GM19193 (cell line): ENCODE data around the gene ARID5A.
A peak's percentile ranks its signal among the peaks of the same experiment; 100 is the strongest.

ENCODE experiments used
- POLR2A ChIP-seq: IDR thresholded peaks from 4 replicates; pipeline ENCODE4 v1.6.1; 2011; ENCODE audit not compliant: insufficient read depth, insufficient read length; ENCODE audit errors: extremely low read depth

The ARID5A gene

DNA sequence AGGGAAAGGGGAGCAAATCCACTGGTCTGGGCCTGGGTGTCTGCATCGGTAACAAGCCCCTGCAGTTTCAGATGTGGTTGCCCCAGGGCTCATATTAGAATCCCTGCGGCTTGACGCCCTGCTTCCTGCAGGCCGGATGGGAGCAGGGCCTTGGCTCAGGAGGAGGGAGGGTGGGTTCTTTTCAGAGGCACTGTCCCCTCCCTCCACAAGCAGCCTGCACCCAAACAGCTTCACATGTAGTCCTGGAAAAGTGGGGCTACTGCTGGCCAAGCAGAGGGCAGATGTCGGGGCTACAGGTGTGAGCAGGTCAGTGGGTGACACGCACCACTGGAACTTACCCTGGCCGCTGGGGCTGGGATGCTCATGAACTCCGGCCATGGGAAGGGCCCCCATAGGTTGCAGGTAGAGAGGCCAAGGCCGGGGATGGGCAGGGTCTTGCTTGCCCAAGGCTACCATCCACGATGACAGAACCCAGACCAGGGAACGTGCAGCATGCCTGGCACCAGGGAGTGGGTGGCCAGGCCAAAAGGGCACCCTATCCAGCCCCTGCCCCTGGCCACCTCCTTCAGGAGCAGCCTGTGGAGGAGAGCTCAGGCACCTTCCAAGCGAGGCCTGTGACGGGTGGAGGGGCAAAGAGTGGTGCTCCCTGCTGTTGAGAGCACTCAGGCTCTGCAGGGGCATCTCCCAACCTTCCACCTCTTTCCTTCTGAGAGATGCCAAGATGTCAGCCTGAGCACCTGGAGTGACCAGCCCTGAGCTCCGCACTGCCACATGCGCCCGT, 16.8 kb downstream of the ARID5A start:
- no peak for TF ChIP-seq POLR2A

DNA sequence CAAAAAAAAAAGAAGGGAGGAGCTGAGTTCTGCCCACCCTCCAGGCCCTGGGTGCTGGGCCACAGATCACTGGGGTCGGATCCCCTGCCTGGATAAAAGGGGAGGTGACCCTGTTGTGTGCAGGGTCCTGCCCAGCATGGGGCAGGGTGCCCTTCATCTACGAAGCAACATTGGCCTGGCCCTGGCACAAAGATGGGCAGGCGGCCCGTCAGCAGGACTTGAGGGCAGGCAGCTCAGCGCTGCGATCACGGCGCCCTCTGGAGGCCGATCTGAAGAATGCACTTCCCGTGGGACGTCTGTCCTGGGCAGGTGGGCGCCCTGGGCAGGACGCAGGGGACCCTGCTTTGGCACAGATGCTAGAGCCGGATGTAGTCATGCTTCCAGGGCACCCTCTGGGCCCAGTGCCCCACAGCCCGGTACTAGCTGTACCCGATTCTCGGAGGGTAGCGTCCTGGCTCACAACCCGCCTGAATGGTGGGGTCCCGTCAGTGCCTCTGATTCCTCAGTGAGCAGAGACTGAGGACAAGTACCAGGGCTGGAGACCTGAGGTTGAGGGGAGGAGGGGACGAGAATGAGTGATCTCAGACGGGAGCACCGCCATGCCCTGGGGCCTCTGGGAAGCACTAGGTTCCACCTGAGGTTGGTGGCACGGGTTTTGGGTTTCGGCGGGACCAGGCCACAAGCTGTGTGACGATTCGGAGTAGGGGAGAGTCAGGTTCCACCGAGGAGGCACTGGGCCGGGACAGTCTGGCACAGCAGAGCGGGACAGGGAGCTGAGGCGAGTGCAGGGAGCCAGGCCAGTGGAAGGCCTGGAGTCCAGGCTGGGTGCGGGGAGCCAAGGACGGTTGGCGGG, 18.0 kb downstream of the ARID5A start:
- TF ChIP-seq POLR2A, result peak; percentile 46

GRCh38 chr2:96555146-96555610, 18.6 kb downstream of the ARID5A start:
- TF ChIP-seq POLR2A, result no peak

DNA sequence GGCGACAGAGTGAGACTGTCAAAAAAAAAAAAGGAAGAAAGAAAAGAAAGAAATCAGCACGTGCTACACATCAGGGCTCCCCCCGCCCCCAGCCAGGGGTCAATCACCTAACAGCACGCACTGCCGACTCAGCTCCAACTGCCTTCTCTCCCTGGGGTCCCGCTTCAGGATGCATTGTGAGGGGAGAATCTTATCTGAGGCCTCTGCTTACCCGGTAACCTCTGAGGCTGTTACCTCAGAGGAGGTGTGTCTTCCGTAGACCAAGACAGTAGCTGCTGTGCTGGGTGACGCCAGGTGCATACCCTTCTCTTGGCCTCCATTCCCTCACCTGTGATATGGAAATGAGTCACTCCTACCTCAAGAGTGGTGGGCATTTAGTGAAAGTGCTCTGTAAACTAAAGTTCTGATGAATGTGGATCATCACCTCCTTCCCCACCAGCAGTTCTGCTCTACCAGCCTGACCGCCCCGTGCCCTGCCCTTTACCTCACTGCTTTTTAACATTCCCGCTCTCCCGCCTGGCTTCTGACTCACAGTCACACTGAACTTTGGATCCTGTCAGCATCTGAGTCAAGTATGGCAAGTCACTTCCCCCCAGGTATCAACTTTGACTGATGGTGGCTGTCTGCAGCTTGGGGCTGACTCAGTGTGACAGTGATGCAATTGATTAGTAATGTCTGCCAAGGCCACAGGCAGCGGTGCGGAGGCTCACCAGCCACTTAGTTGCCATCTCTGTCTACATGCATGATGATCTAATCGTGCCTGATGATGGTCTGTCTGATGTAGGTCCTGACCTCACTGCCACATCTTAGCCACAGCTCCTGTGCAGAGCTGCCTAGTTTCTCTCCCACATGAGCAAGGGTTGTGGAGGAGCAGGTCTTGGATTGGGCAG, 20.1 kb downstream of the ARID5A start:
- no peak for TF ChIP-seq POLR2A

DNA sequence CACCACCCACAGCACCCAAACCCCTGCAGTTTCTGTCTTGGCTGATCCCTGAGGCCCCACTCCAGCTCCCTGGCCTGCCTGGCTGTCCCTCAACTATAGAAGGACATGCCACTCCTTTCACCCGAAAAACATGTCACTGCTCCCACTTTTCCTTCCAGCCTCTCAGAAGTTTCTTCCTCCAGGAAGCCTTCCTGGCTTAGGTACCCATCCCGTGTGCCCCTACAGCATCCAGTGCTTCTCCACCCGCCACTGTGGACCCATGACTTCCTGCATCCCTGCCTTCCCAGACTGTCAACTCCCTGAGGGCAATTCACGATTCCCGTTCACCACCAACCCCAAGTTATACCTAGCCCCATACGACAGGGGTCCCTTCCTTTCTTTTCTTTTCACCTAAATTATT, 21.5 kb downstream of the ARID5A start:
- no peak for TF ChIP-seq POLR2A

DNA sequence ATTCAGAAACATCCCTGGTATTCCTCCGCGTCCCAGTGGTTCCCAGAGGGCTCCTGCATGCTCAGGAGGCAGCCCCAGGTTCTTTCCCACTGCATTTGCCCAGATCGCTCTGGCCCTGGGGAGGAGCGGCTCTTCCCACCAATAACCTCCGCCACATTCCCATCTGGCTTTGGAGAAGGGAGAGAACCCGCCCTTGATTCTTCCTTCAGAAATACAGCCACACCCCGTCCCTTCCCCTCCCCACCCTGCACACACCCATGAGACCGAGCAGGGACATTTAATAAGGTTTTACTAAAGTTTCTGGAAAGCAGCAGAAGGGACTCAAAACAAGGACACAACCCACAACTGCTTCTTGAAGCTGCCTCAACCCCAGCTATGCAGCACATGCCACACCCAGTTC, 21.9 kb downstream of the ARID5A start:
- no peak for TF ChIP-seq POLR2A

- no peak for TF ChIP-seq POLR2A
These were observed 27.5 kb downstream of the ARID5A start for GRCh38 chr2:96564026-96564425.

GRCh38 chr2:96564563-96564962, 28.0 kb downstream of the ARID5A start:
- TF ChIP-seq POLR2A, result no peak

GRCh38 chr2:96565111-96565510, 28.6 kb downstream of the ARID5A start:
- no peak for TF ChIP-seq POLR2A

DNA sequence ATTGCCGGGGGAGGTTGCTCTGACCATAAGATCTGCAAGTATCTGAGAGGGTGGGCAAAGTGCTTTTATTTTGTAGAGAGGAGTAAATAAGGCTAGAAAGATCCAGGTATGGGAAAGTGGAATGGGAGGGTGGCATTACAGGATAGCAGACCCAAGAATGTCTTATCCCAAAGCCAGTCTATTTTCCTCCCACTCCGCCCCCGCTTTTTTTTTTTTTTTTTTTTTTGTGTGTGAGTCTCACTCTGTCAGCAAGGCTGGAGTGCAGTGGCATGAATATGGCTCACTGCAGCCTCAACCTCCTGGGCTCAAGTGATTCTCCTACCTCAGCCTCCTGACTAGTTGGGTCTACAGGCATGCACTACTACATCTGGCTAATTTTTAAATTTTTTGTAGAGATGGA, 31.5 kb downstream of the ARID5A start:
- no peak for TF ChIP-seq POLR2A

- no peak for TF ChIP-seq POLR2A
These were observed 37.8 kb downstream of the ARID5A start for GRCh38 chr2:96574364-96574763.

- no peak for TF ChIP-seq POLR2A
These were observed 39.4 kb downstream of the ARID5A start for GRCh38 chr2:96575785-96576456.

DNA sequence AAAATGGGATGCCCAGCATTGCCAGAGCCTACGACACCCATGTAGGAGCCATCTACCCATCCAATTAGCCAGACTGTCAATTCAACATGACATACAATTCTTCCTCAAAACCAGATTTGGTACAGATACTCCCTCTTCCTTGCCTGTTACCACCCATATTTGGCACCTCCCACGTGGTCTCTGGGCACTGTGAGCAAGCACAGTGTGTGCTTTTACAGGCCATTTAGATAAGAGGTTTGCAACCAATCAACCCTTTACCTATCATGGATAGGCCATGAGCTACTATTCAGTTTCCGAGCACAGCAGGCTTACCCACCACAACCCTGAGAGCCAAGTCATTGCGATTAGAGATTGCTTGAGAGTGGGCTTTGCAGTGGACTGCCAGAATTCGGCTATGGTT, 40.9 kb downstream of the ARID5A start:
- TF ChIP-seq POLR2A, result no peak

- no peak for TF ChIP-seq POLR2A
These were observed 42.2 kb downstream of the ARID5A start for GRCh38 chr2:96578731-96579130.
